Mucosa of rectum (tissue), 2 donors: Measurements from ENCODE around the gene CAPN6.

ENCODE experiments used
- H3K27ac ChIP-seq, 2 donors: one replicate each; pipeline ENCODE4 v1.7.0; 2013; ENCODE audit warnings: inconsistent platforms in 2 of 2, low read depth in 2 of 2, low read length in 2 of 2
- H3K27me3 ChIP-seq, 2 donors: one replicate each; pipeline ENCODE4 v1.7.0; 2013; ENCODE audit warnings: low read length in 2 of 2; ENCODE audit not compliant: control insufficient read depth in 2 of 2, insufficient read depth in 2 of 2
- H3K36me3 ChIP-seq, 2 donors: one replicate each; pipeline ENCODE4 v1.7.0; 2013; ENCODE audit warnings: low read length in 2 of 2; ENCODE audit not compliant: control insufficient read depth in 2 of 2, insufficient read depth in 2 of 2
- H3K4me1 ChIP-seq, 2 donors: one replicate each; pipeline ENCODE4 v1.7.0; 2013; ENCODE audit warnings: low read length in 2 of 2, mild to moderate bottlenecking in 1 of 2; ENCODE audit not compliant: control insufficient read depth in 2 of 2, insufficient read depth in 2 of 2
- H3K4me3 ChIP-seq, 2 donors: one replicate each; pipeline ENCODE4 v1.7.0; 2013; ENCODE audit warnings: low read length in 2 of 2
- H3K9ac ChIP-seq, 2 donors: one replicate each; pipeline ENCODE4 v1.7.0; 2013; ENCODE audit warnings: low read length in 2 of 2, low read depth in 1 of 2, mild to moderate bottlenecking in 1 of 2
- H3K9me3 ChIP-seq, 2 donors: one replicate each; pipeline ENCODE4 v1.7.0; 2013; ENCODE audit warnings: low read length in 2 of 2; ENCODE audit not compliant: control insufficient read depth in 2 of 2
- donor health status: healthy.
- donor health status: Normal muscosa, but diverticular disease.

The CAPN6 gene

DNA sequence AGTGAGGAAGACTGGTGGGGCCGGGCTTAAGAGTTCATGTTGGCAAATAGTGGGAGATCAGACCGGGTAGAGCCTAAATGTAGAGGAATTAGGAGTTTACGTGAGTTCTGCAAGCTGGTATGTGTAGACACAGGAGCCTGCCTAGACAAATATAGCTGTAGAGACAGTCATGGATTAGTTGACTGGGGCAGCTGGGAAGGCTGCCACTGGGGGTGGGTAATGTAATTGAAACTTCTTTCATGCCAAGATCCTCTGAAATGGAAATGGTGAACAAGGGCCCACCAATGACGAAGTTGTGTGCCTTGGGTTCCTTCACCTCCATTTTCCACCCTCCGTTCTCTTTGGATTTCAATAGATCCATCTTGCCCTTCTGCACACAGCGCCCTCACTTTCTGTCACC lies 11.9 kb upstream of the CAPN6 start:
- Histone ChIP-seq H3K27ac (no peak overlapping the region), H3K4me1 (no peaks in the 10 kb centered on the region), H3K27me3 (peaks cover 0 to 10% of the 10 kb centered on the region in 2 donors), H3K9ac (no peak overlapping the region), H3K4me3 (no peak overlapping the region), H3K36me3 (no peaks in the 10 kb centered on the region), H3K9me3 (no peaks in the 10 kb centered on the region)

DNA sequence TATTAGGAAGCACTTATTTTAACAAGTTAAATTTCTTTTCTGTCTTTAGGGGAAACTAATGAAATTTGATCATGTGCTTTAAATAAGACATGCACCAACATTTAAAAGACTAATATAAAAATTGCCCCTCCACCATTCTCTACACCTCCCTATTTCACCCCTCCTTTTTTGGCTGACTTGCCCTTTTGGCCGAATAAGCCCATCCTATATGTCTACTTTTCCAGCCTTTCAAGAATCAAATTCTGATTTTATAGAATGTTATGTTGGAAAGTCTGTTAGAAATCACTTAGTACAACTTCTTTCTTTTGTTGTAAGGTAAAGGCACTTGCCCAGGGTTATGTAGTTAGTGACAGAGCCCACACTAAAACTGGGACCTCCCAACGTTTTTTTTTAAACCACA lies 1.8 kb downstream of the CAPN6 start:
- Histone ChIP-seq H3K36me3 (no peaks in the 10 kb centered on the region), H3K27ac (no peak overlapping the region), H3K4me1 (no peaks in the 10 kb centered on the region), H3K9ac (no peak overlapping the region), H3K9me3 (no peaks in the 10 kb centered on the region), H3K27me3 (peaks cover 7 to 11% of the 10 kb centered on the region in 2 donors), H3K4me3 (no peak overlapping the region)

DNA sequence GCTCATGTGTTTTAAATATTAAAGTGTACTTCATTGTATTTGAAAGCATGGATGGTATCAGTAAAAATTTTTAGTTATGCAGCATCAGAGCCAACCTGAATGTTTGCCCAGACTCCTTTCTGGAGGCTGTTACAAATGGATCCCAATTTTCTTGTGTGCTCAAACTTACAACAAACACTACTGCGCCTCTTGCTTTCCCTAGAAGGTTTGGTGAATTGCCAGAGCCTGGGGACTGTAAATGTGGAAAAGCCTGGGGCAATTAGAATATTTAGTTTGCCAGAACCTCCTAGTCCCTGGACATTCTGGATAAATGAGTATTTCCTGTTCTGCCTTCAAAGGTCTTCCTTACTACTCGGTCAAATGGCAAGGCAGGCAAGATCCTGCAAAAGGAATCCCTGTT lies 4.8 kb downstream of the CAPN6 start:
- no peaks in the 10 kb centered on the region for H3K9me3 ChIP-seq
- no peaks in the 10 kb centered on the region for H3K36me3 ChIP-seq
- no peaks in the 10 kb centered on the region for H3K4me1 ChIP-seq
- H3K27ac ChIP-seq = no peak overlapping the region
- H3K27me3 ChIP-seq = peaks cover 4 to 7% of the 10 kb centered on the region in 2 donors
- H3K4me3 ChIP-seq = no peak overlapping the region
- no peak overlapping the region for H3K9ac ChIP-seq

DNA sequence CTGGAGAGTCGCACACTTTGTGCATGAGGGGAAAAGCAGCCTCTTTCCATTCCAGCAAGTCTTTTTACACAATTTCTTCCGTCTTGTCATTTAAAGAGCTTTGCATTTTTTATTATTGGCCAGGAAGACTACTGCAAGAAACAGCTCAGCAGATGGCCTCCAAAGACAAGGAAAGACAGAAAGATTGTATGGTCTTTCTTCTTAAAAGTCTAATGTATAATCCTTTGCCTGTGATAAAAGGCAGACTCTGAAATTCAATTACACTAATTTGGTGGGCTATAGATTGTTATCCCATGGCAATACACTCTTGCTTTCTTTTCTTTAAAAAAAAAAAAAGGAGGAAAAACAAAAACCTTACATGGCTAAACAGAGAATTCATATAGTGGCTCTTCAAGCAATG lies 5.9 kb downstream of the CAPN6 start:
- Histone ChIP-seq H3K4me1 (no peaks in the 10 kb centered on the region), H3K27me3 (peaks cover 3 to 4% of the 10 kb centered on the region in 2 donors), H3K9ac (no peak overlapping the region), H3K9me3 (no peaks in the 10 kb centered on the region), H3K36me3 (no peaks in the 10 kb centered on the region), H3K4me3 (no peak overlapping the region), H3K27ac (no peak overlapping the region)

DNA sequence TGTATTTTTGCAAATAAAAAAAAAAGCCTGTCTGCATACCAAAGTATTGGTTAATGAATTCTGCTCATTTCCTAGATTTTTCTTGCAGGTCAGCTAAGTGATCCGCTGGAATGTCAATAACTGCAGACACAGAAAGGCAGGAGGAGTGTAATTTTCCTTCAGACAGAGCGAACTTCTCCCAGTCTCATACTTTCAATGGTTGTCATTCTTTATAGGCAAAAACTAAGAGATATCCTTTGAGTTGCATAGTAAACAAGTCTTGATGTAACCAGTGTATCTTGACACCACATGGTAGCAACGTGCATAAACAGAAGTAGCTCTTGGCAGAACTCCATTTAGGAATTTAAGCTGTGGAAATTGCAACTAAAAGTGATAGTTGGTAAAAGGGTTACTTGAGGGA lies 8.2 kb downstream of the CAPN6 start:
- Histone ChIP-seq H3K4me3 (no peak overlapping the region), H3K9ac (no peak overlapping the region), H3K36me3 (no peaks in the 10 kb centered on the region), H3K4me1 (no peaks in the 10 kb centered on the region), H3K9me3 (no peaks in the 10 kb centered on the region), H3K27ac (no peak overlapping the region), H3K27me3 (peaks cover 0 to 3% of the 10 kb centered on the region in 2 donors)

DNA sequence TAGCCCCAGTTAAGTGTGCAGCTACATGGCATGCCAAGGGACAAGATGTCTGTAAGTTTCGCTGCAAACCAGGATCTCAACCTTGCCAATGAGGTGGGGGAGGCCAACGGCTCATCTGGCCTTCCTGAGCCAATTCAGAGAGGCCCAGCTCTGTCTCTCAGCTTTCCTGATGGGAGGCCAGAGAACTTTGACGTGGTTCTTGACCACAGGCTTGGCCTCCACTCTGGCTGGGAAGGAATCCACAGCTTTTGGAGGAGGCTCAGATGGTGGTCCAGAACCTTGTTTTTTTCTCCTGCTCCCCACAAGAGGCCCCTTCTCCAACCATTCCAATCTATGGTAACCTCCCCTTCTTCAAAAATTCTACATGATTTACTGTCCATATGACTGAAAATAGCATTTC lies 9.8 kb downstream of the CAPN6 start:
- Histone ChIP-seq H3K9me3 (no peaks in the 10 kb centered on the region), H3K4me3 (no peak overlapping the region), H3K36me3 (no peaks in the 10 kb centered on the region), H3K27me3 (no peaks in the 10 kb centered on the region), H3K4me1 (no peaks in the 10 kb centered on the region), H3K9ac (no peak overlapping the region), H3K27ac (no peak overlapping the region)

DNA sequence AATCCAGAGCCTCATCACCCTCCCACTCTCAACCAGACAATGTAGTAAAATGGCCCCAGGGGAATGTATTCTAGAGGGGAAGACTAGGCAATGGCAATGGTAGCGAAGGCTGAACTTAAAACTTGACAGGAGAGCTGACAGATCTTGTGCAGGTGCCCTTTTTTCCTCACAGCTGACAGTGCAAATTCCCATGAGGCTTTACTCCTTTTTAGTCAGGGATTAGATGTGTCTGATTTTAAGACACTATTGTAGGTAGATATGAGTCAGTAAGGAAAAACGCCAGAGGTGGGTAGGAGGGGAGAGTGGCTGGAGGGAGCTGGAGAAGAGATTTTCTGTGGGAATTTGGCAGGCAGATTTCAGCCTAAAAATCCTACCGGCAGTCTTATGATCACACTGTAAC lies 10.7 kb downstream of the CAPN6 start:
- H3K27me3 ChIP-seq = peaks cover 0 to 2% of the 10 kb centered on the region in 2 donors
- no peaks in the 10 kb centered on the region for H3K9me3 ChIP-seq
- H3K4me3 ChIP-seq = no peak overlapping the region
- no peak overlapping the region for H3K9ac ChIP-seq
- H3K4me1 ChIP-seq = no peaks in the 10 kb centered on the region
- no peak overlapping the region for H3K27ac ChIP-seq
- H3K36me3 ChIP-seq = no peaks in the 10 kb centered on the region

DNA sequence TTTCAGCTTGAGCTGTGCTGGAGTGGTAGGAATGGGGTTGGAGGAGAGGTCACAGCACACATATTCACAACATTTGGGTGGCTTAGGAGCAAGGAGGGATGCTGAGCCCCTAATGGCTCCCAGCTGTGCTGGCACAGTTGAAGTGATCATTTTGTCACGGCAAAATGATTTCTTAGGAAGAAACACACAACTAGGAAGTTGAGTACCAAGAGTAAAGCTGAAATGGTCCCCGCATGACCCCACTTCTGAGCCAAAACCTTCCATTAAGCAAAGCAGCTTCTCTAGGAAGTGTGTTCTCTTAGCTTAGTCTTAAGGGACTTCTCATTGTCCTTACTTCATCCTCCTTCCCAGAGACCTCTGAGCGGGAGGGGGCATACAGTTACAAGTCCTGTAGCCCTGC lies 12.6 kb downstream of the CAPN6 start:
- Histone ChIP-seq H3K36me3 (no peaks in the 10 kb centered on the region), H3K27ac (no peak overlapping the region), H3K4me3 (no peak overlapping the region), H3K9ac (no peak overlapping the region), H3K4me1 (no peaks in the 10 kb centered on the region), H3K9me3 (no peaks in the 10 kb centered on the region), H3K27me3 (peaks cover 0 to 2% of the 10 kb centered on the region in 2 donors)

DNA sequence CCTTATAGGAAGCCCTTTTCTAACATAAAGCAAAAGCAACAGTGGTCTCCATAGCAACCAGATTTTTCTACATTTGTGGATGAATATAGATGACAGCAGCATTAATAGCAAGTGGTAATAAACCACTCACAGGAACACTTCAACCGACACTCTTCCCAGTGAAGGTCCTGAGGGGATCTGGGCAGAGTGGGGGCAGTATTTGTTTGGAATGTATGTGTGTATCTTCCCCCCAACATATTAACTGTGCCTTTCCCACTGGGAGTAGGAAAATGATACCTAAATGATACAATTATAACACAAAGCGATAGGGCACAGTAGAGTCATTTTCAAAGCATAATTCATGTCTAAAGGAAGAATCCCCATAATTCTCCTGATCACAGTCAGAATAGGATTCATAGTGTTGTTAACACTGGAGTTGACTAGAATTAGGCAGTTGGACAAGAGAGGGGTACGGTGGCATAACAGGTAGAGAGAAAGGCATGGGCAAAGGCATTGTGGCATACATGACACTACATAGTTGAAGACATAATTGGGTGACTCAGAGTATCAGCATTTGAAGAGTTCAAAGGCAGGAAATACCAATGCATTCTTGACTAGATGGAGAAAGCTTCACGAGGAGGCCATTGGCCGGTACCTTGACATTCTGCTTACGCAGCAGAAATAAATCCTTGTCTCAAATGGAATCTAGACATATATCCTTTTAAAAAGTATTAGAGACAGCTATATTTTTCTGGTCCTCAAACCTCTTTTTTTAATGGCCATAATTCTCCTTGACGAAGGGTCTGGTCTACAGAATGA lies 15.2 kb downstream of the CAPN6 start:
- Histone ChIP-seq H3K9ac (no peak overlapping the region), H3K27ac (no peak overlapping the region), H3K36me3 (no peaks in the 10 kb centered on the region), H3K4me1 (no peaks in the 10 kb centered on the region), H3K4me3 (no peak overlapping the region), H3K27me3 (peaks cover 0 to 2% of the 10 kb centered on the region in 2 donors), H3K9me3 (no peaks in the 10 kb centered on the region)

DNA sequence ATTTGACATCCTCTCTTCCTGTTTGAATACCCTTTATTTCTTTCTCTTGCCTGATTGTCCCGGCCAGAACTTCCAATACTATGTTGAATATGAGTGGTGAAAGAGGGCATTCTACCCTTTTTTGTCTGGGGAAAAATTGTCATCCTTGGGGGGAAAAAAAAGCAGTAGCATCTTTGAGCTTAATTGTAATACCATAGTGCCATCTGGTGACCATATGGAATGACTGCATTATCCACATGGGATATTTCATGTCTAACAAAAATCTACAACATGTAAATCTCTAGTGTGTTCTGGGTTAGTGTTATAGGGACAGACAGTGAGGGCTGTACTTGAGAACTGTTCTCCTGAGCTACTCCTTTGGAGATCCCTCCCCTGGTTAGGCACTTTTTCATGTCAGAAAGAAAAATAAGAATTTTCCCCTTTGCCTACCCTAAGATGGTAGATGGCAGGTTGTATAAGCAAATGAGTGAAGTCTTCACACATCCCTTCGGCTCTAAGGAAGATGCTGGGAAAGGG lies 26.0 kb downstream of the CAPN6 start:
- Histone ChIP-seq H3K27ac (no peak overlapping the region), H3K9ac (no peak overlapping the region), H3K36me3 (no peaks in the 10 kb centered on the region), H3K4me1 (no peaks in the 10 kb centered on the region), H3K4me3 (no peak overlapping the region), H3K9me3 (no peaks in the 10 kb centered on the region), H3K27me3 (peaks cover 0 to 3% of the 10 kb centered on the region in 2 donors)
